GM21367 (cell line): Measurements from ENCODE around the gene PDK1.
"Not testable (repeated sequence)": the region's sequence is repeated elsewhere in the genome, so short reads cannot be mapped to it uniquely, and the experiment has no call there.

Experiments
- ATAC-seq: cut with Tn5 transposase; IDR thresholded peaks from one replicate; pipeline ENCODE4 v1.9.1; 2021; ENCODE audit not compliant: unreplicated experiment

Gene PDK1

GRCh38 chr2:172555522-172556283 is at the start of gene PDK1:
Gene PDK1 (plus strand): TSS chr2:172556090. CDS start chr2:172556151, 61 bp downstream.
- peak; percentile 86 for ATAC-seq

- no peak for ATAC-seq
Observed at GRCh38 chr2:172507199-172507598, 48.7 kb upstream of the PDK1 start.

- ATAC-seq: no peak
Observed at GRCh38 chr2:172510088-172510487, 45.8 kb upstream of the PDK1 start.

GRCh38 chr2:172510548-172510947 is 45.3 kb upstream of the PDK1 start:
- no peak for ATAC-seq

GRCh38 chr2:172512810-172513523 is 42.9 kb upstream of the PDK1 start:
- no peak for ATAC-seq

GRCh38 chr2:172513524-172513900 is 42.4 kb upstream of the PDK1 start:
- ATAC-seq: no peak

- ATAC-seq: no peak
Observed at GRCh38 chr2:172513935-172514586, 41.8 kb upstream of the PDK1 start.

- ATAC-seq: no peak
Observed at GRCh38 chr2:172516299-172516698, 39.6 kb upstream of the PDK1 start.

- ATAC-seq: no peak
Observed at GRCh38 chr2:172518995-172519394, 36.9 kb upstream of the PDK1 start.

- ATAC-seq: no peak
Observed at GRCh38 chr2:172525601-172526000, 30.3 kb upstream of the PDK1 start.

- ATAC-seq: no peak
Observed at GRCh38 chr2:172531309-172531708, 24.6 kb upstream of the PDK1 start.

GRCh38 chr2:172532461-172532860 is 23.4 kb upstream of the PDK1 start:
- ATAC-seq: not testable (repeated sequence)

GRCh38 chr2:172533687-172534086 is 22.2 kb upstream of the PDK1 start:
- no peak for ATAC-seq

- no peak for ATAC-seq
Observed at GRCh38 chr2:172535119-172535518, 20.8 kb upstream of the PDK1 start.

GRCh38 chr2:172537851-172538250 is 18.0 kb upstream of the PDK1 start:
- not testable (repeated sequence) for ATAC-seq

GRCh38 chr2:172539767-172540166 is 16.1 kb upstream of the PDK1 start:
- no peak for ATAC-seq

- ATAC-seq: no peak
Observed at GRCh38 chr2:172540421-172540820, 15.5 kb upstream of the PDK1 start.

- ATAC-seq: no peak
Observed at GRCh38 chr2:172545408-172546075, 10.3 kb upstream of the PDK1 start.

GRCh38 chr2:172549131-172549530 is 6.8 kb upstream of the PDK1 start:
- ATAC-seq: no peak

GRCh38 chr2:172549802-172550201 is 6.1 kb upstream of the PDK1 start:
- not testable (repeated sequence) for ATAC-seq

GRCh38 chr2:172550419-172550818 is 5.5 kb upstream of the PDK1 start:
- ATAC-seq: no peak
